H1 (cell line): Measurements from ENCODE around the gene OR10G7. TPM values are rescaled to one million over a fixed set of nuclear protein-coding genes. Genes with fewer than 3 reads are reported as not detected.

Experiments used
- CTCF ChIA-PET: fragments of 300-600 bp; sonication (Branson Sonifier 250); formaldehyde crosslinking; loops from one replicate; lab custom pipeline; 2021; ENCODE audit not compliant: partially characterized antibody; lab: Charles Lee
- POLR2A ChIA-PET: fragments of 300-600 bp; sonication (Branson Sonifier 250); formaldehyde crosslinking; loops from one replicate; lab custom pipeline; 2021; ENCODE audit warnings: inconsistent platforms; ENCODE audit not compliant: partially characterized antibody; lab: Charles Lee
- DNase-seq, 2 experiments: peaks; one replicate each; pipeline versions ENCODE4 v3.0.0 to v3.0.0-alpha.2; 2010 to 2022; ENCODE audit warnings: low spot score in 2 of 2, low read depth in 1 of 2, mixed read lengths in 1 of 2
- FAIRE-seq: peaks from 2 replicates; lab custom pipeline; 2011; peaks lifted over from hg19 to GRCh38; lab: Jason Lieb, UNC
- H2AFZ ChIP-seq: 2 replicates; pipeline ENCODE4 v1.8.1; 2012; ENCODE audit warnings: low read length, inconsistent platforms
- H2AK5ac ChIP-seq: 2 replicates; pipeline ENCODE4 v1.6.1; 2013; ENCODE audit warnings: low read depth, low read length
- H2BK120ac ChIP-seq: replicated peaks from 2 replicates; pipeline ENCODE3; 2013; ENCODE audit warnings: low read depth, low read length, inconsistent platforms
- H2BK12ac ChIP-seq: 2 replicates; pipeline ENCODE4 v1.6.1; 2013; ENCODE audit warnings: low read depth, low read length
- H2BK15ac ChIP-seq: 2 replicates; pipeline ENCODE4 v1.6.1; 2013; ENCODE audit warnings: low read length
- H2BK20ac ChIP-seq: 2 replicates; pipeline ENCODE4 v1.6.1; 2013; ENCODE audit warnings: low read length
- H2BK5ac ChIP-seq: 2 replicates; pipeline ENCODE4 v1.6.1; 2013; ENCODE audit warnings: low read depth, low read length
- H3K14ac ChIP-seq: 2 replicates; pipeline ENCODE4 v1.6.1; 2013; ENCODE audit warnings: inconsistent platforms; ENCODE audit not compliant: insufficient read length
- H3K18ac ChIP-seq: 2 replicates; pipeline ENCODE4 v1.6.1; 2013; ENCODE audit warnings: low read length; ENCODE audit errors: extremely low read depth
- H3K23ac ChIP-seq: 2 replicates; pipeline ENCODE4 v1.6.1; 2013; ENCODE audit warnings: inconsistent platforms; ENCODE audit not compliant: insufficient read length
- H3K23me2 ChIP-seq: 2 replicates; pipeline ENCODE4 v1.6.1; 2013; ENCODE audit warnings: low read depth, low read length
- H3K27ac ChIP-seq: 2 replicates; pipeline ENCODE4 v1.6.1; 2011; ENCODE audit warnings: low read depth, low read length, inconsistent platforms
- H3K27me3 ChIP-seq, 4 experiments: replicated peaks in 1 of 4; 1 replicate in 1 of 4; 2 replicates in 3 of 4; pipeline versions ENCODE4 v1.6.1 to v1.8.1; 2011 to 2013; ENCODE audit warnings: low read length in 3 of 4, mild to moderate bottlenecking in 3 of 4, inconsistent platforms in 2 of 4, mixed read lengths in 2 of 4, moderate library complexity in 1 of 4; ENCODE audit not compliant: control insufficient read depth in 3 of 4, insufficient read depth in 3 of 4; ENCODE audit errors: extremely low read depth in 1 of 4
- H3K36me3 ChIP-seq, 4 experiments: 2 replicates each; pipeline versions ENCODE4 v1.6.1 to v1.8.1; 2011 to 2013; ENCODE audit warnings: mild to moderate bottlenecking in 4 of 4, low read length in 3 of 4, moderate library complexity in 2 of 4, control low read depth in 1 of 4, inconsistent platforms in 1 of 4; ENCODE audit not compliant: insufficient read depth in 4 of 4, control insufficient read depth in 2 of 4
- H3K4ac ChIP-seq: replicated peaks from 2 replicates; pipeline ENCODE3; 2013; ENCODE audit warnings: low read length, low read depth, mixed read lengths, inconsistent platforms; ENCODE audit not compliant: insufficient read length
- H3K4me1 ChIP-seq, 4 experiments: replicated peaks in 1 of 4; 1 replicate in 1 of 4; 2 replicates in 3 of 4; pipeline versions ENCODE4 v1.6.1 to v1.8.1; 2011 to 2013; ENCODE audit warnings: low read length in 3 of 4, inconsistent platforms in 2 of 4, mixed read lengths in 1 of 4; ENCODE audit not compliant: insufficient read depth in 4 of 4, control insufficient read depth in 3 of 4
- H3K4me2 ChIP-seq, 2 experiments: 2 replicates each; pipeline versions ENCODE4 v1.6.1 to v1.8.1; 2011 to 2013; ENCODE audit warnings: low read depth in 2 of 2, low read length in 2 of 2, control low read depth in 1 of 2, inconsistent platforms in 1 of 2, mild to moderate bottlenecking in 1 of 2; ENCODE audit not compliant: insufficient read depth in 1 of 2
- H3K4me3 ChIP-seq, 4 experiments: fragments of 200-600, 300-600 bp in 1 of 4; sonication (generic), shearing (Covaris generic), sonication (Bioruptor Twin) in 1 of 4; 2 replicates each; pipeline versions ENCODE4 v1.5.1 to v1.8.1; 2011 to 2016; ENCODE audit warnings: low read length in 4 of 4, low read depth in 3 of 4, control low read depth in 2 of 4, inconsistent platforms in 2 of 4, mild to moderate bottlenecking in 2 of 4, mixed read lengths in 1 of 4, moderate library complexity in 1 of 4; ENCODE audit not compliant: insufficient read depth in 2 of 4; ENCODE audit errors: extremely low read depth in 1 of 4
- H3K56ac ChIP-seq: replicated peaks from 2 replicates; pipeline ENCODE3; 2013; ENCODE audit warnings: low read depth, mild to moderate bottlenecking, mixed read lengths, low read length, inconsistent platforms; ENCODE audit not compliant: insufficient read length
- H3K79me1 ChIP-seq: 2 replicates; pipeline ENCODE4 v1.6.1; 2013; ENCODE audit warnings: low read depth, low read length, control low read depth
- H3K79me2 ChIP-seq, 2 experiments: 2 replicates each; pipeline versions ENCODE4 v1.6.1 to v1.8.1; 2012 to 2013; ENCODE audit warnings: low read length in 2 of 2, mild to moderate bottlenecking in 2 of 2, inconsistent platforms in 1 of 2; ENCODE audit not compliant: insufficient read depth in 2 of 2, control insufficient read depth in 1 of 2
- H3K9ac ChIP-seq, 4 experiments: replicated peaks in 1 of 4; 1 replicate in 1 of 4; 2 replicates in 3 of 4; pipeline versions ENCODE4 v1.6.1 to v1.8.1; 2011 to 2013; ENCODE audit warnings: low read depth in 3 of 4, low read length in 3 of 4, control low read depth in 2 of 4, mild to moderate bottlenecking in 2 of 4, moderate library complexity in 2 of 4, inconsistent platforms in 1 of 4; ENCODE audit errors: extremely low read depth in 1 of 4
- H3K9me3 ChIP-seq, 2 experiments: 2 replicates each; pipeline versions ENCODE4 v1.6.1 to v1.8.1; 2012 to 2013; ENCODE audit warnings: mild to moderate bottlenecking in 2 of 2, moderate library complexity in 2 of 2, control low read depth in 1 of 2, inconsistent platforms in 1 of 2, low read depth in 1 of 2, low read length in 1 of 2, mixed read lengths in 1 of 2; ENCODE audit not compliant: insufficient read depth in 2 of 2
- H4K20me1 ChIP-seq, 2 experiments: replicated peaks in 1 of 2; 2 replicates each; pipeline versions ENCODE3 to v1.8.1; 2011 to 2013; ENCODE audit warnings: inconsistent platforms in 2 of 2, low read length in 2 of 2, mild to moderate bottlenecking in 1 of 2; ENCODE audit not compliant: insufficient read depth in 2 of 2, control insufficient read depth in 1 of 2
- H4K5ac ChIP-seq: 2 replicates; pipeline ENCODE4 v1.6.1; 2013; ENCODE audit warnings: low read length, low read depth, mixed read lengths, inconsistent platforms; ENCODE audit not compliant: insufficient read length
- H4K8ac ChIP-seq: 2 replicates; pipeline ENCODE4 v1.8.0; 2013; ENCODE audit warnings: mild to moderate bottlenecking, moderate library complexity, low read length, inconsistent platforms; ENCODE audit not compliant: insufficient read depth; ENCODE audit errors: extremely low read depth
- H4K91ac ChIP-seq: replicated peaks from 2 replicates; pipeline ENCODE3; 2013; ENCODE audit warnings: low read length, mixed read lengths, inconsistent platforms; ENCODE audit not compliant: insufficient read length
- TAF7 ChIP-seq: optimal IDR thresholded peaks from 2 replicates; pipeline ENCODE3; 2011; ENCODE audit warnings: low read depth, mild to moderate bottlenecking, inconsistent platforms, low read length, moderate library complexity, borderline replicate concordance
- WGBS, 2 experiments: shearing (Covaris generic) in 1 of 2; methylation state at CpG; one replicate each; pipeline versions ENCODE4 v1.1.6 to v1.1.7; 2013 to 2015; ENCODE audit warnings: low lambda C conversion rate in 2 of 2, mixed read lengths in 2 of 2, inconsistent platforms in 1 of 2, low coverage in 1 of 2, missing lambda C conversion rate in 1 of 2; ENCODE audit not compliant: insufficient replicate concordance in 2 of 2, insufficient coverage in 1 of 2, insufficient read length in 1 of 2; ENCODE audit errors: extremely low coverage in 1 of 2, missing lambda C conversion rate in 1 of 2; 5-methylcytosine and 5-hydroxymethylcytosine counted together
- polyA plus RNA-seq, 7 experiments: library from polyadenylated mRNA; depleted of rRNA in 3 of 7; stranded (reverse) in 5 of 7; unstranded in 2 of 7; fragments of >200 nt in 5 of 7; fragments of 200-250 nt in 2 of 7; gene quantifications; 1 replicate in 5 of 7; 2 replicates in 1 of 7; 4 replicates in 1 of 7; pipeline versions ENCODE4 v1.2.1 to v1.2.3, GENCODE V29; 2011 to 2013; ENCODE audit warnings: missing spikeins in 2 of 7, mixed read lengths in 2 of 7
- total RNA-seq: library from RNA; stranded (reverse); fragmentation: NEBNext Ultra II Directional; extraction: Animal tissue kit (Norgen Biotek cat#: 25700); gene quantifications from 2 replicates; pipeline ENCODE4 v1.2.1, GENCODE V29; 2021

Gene OR10G7
- total and polyA plus RNA-seq, 2 of the 8 experiments (the other 6 are each of a cell fraction or from before 2014, with no cell fraction given) = not detected

- H2AFZ ChIP-seq = peak overlapping the region; percentile 99
- TF ChIP-seq TAF7 = no peak
- CTCF ChIA-PET = interaction anchor here (0.7 to 6.7 kb wide), 33 partner anchors 9 to 599 kb away, joined by 3 to 43 read pairs (median 4); partner anchors contain the start of genes OR8B4 and VWA5A
These were observed 31.0 kb upstream of the OR10G7 start for GRCh38 chr11:124072147-124072546.

More at GRCh38 chr11:124072147-124072546, 31.0 kb upstream of the OR10G7 start:
- no peaks in the 10 kb centered on the region for H3K79me1 ChIP-seq
- no peak overlapping the region for H4K91ac ChIP-seq
- H3K79me2 ChIP-seq = no peaks in the 10 kb centered on the region
- no peaks in the 10 kb centered on the region for H3K27me3 ChIP-seq
- no peak overlapping the region for H2BK5ac ChIP-seq
- no peak overlapping the region for H3K23ac ChIP-seq
- no peak overlapping the region for H3K56ac ChIP-seq
- no peak overlapping the region for H2BK120ac ChIP-seq
- no peak overlapping the region for H3K9ac ChIP-seq
- H4K20me1 ChIP-seq = no peaks in the 10 kb centered on the region
- H2BK20ac ChIP-seq = no peak overlapping the region
- H4K8ac ChIP-seq = no peak overlapping the region
- POLR2A ChIA-PET = no interaction called here
- no peak overlapping the region for H3K18ac ChIP-seq
- H3K23me2 ChIP-seq = no peaks in the 10 kb centered on the region
- H3K14ac ChIP-seq = no peak overlapping the region
- H3K4me3 ChIP-seq = no peak overlapping the region
- no peaks in the 10 kb centered on the region for H3K36me3 ChIP-seq
- H3K9me3 ChIP-seq = no peaks in the 10 kb centered on the region
- no peak overlapping the region for H2AK5ac ChIP-seq
- no peak overlapping the region for H3K27ac ChIP-seq
- no peak for DNase-seq
- 94% methylated on average over 8 of the region's 8 CpGs; no CpG with 5 or more reads in 1 of the 2 experiments for WGBS, 2 experiments
- no peak overlapping the region for H3K4me2 ChIP-seq
- H2BK15ac ChIP-seq = no peak overlapping the region
- FAIRE-seq = no peak
- H3K4me1 ChIP-seq = peaks cover 0 to 3% (median 2%) of the 10 kb centered on the region in 4 experiments; a peak in 3 of 7 replicates
- no peak overlapping the region for H3K4ac ChIP-seq
- H4K5ac ChIP-seq = no peak overlapping the region
- no peak overlapping the region for H2BK12ac ChIP-seq
